Cerebellar nuclear complex (tissue), 1 donor: ENCODE measurements around the gene MOB3A.
"Not testable (repeated sequence)": the region's sequence is repeated elsewhere in the genome, so short reads cannot be mapped to it uniquely, and the experiment has no call there.

Source experiments
- DNase-seq, 2 experiments: peaks; one replicate each; lab custom pipeline; 2025; lab: John Stamatoyannopoulos, UW

MOB3A gene

GRCh38 chr19:2034253-2034652 is 61.9 kb downstream of the MOB3A start:
- not testable (repeated sequence) for DNase-seq

- DNase-seq, result no peak
Measured at GRCh38 chr19:2033825-2034159, 62.3 kb downstream of the MOB3A start.

GRCh38 chr19:2033115-2033824 is 62.9 kb downstream of the MOB3A start:
- DNase-seq, result no peak

DNA sequence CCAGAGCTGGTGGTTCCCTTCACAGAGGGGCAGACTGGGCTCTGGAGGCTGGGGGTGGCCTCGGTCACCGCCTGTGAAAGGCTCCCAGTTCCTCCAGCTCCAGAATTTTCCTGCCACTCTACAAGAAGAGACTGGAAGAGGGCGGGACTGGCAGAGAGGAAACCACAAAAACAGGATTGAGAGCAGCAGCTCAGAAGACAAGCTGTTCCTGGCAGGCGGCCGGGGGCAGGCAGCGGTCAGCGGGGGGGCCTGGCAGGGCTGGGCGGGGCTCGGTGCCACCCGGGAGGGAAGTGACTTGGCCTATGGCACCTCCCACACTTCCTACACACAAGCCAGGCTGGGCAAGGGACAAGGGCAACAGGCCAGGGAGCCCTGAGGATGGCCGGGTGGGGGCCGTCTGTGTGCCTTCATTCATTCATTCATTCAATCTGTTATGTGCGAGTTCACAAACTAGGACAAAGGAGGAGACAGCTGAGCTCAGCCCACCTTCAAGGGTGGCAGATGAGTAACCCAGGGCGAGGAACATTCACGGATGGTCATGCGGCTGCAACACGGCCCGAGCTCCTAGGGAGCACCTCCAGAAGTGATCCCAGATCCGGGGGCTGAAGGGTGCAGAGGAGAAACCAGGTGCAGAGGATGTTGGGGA is 63.7 kb downstream of the MOB3A start:
- DNase-seq, result peak; percentile 92 to 95

GRCh38 chr19:2027361-2027760 is 68.8 kb downstream of the MOB3A start:
- no peak for DNase-seq

- no peak for DNase-seq
Measured at GRCh38 chr19:2026770-2027169, 69.4 kb downstream of the MOB3A start.

- DNase-seq, result no peak
Measured at GRCh38 chr19:2022289-2022688, 73.8 kb downstream of the MOB3A start.

- DNase-seq, result no peak
Measured at GRCh38 chr19:2021453-2022140, 74.5 kb downstream of the MOB3A start.
